HepG2 (cell line): Measurements from ENCODE around the gene GAS5.

ENCODE experiments used
- CENPT ChIP-seq: sonication (generic); formaldehyde crosslinking; IDR thresholded peaks from 2 replicates; pipeline ENCODE4 v1.8.0; 2022; ENCODE audit warnings: low read depth, mild to moderate bottlenecking, moderate library complexity, missing genetic modification reagents
- CREM ChIP-seq, 2 experiments: sonication (generic) in 1 of 2; formaldehyde crosslinking in 1 of 2; IDR thresholded peaks; 2 replicates each; pipeline versions ENCODE4 v1.4.0 to v1.6.1; 2016 to 2020; ENCODE audit warnings: antibody characterized with exemption in 1 of 2, mild to moderate bottlenecking in 1 of 2, missing genetic modification reagents in 1 of 2
- EZH2 ChIP-seq: conservative IDR thresholded peaks from 2 replicates; pipeline ENCODE4 v1.6.1; 2012; ENCODE audit warnings: mild to moderate bottlenecking, low read depth, low read length, moderate library complexity
- FOSL1 ChIP-seq: sonication (generic); formaldehyde crosslinking; IDR thresholded peaks from 2 replicates; pipeline ENCODE4 v1.9.0; 2021; ENCODE audit warnings: missing genetic modification reagents, borderline replicate concordance
- GATA4 ChIP-seq: sonication (generic); IDR thresholded peaks from 2 replicates; pipeline ENCODE4 v1.6.1; 2016; ENCODE audit warnings: antibody characterized with exemption, low read depth, borderline replicate concordance
- IRF1 ChIP-seq: sonication (generic); formaldehyde crosslinking; IDR thresholded peaks from 2 replicates; pipeline ENCODE4 v1.4.0; 2020; ENCODE audit warnings: low read depth, mild to moderate bottlenecking, missing genetic modification reagents
- KDM2A ChIP-seq: sonication (generic); formaldehyde crosslinking; IDR thresholded peaks from 2 replicates; pipeline ENCODE4 v1.4.0; 2020; ENCODE audit warnings: low read depth, missing genetic modification reagents, borderline replicate concordance
- PRDM10 ChIP-seq: sonication (generic); formaldehyde crosslinking; IDR thresholded peaks from 2 replicates; pipeline ENCODE4 v1.4.0; 2020; ENCODE audit warnings: low read depth, missing genetic modification reagents
- USF2 ChIP-seq, 2 experiments: sonication (generic) in 1 of 2; formaldehyde crosslinking in 1 of 2; IDR thresholded peaks; 2 replicates each; pipeline versions ENCODE4 v1.5.1 to v1.6.1; 2011 to 2020; ENCODE audit warnings: borderline replicate concordance in 1 of 2, low read depth in 1 of 2, low read length in 1 of 2, mild to moderate bottlenecking in 1 of 2, missing genetic modification reagents in 1 of 2, moderate library complexity in 1 of 2
- ZFP36 ChIP-seq: fragments of 150-350 bp; IDR thresholded peaks from 2 replicates; pipeline ENCODE4 v1.6.1; 2018; ENCODE audit warnings: borderline replicate concordance, low read length, low read depth; ENCODE audit not compliant: partially characterized antibody
- ZNF136 ChIP-seq: sonication (generic); formaldehyde crosslinking; IDR thresholded peaks from 2 replicates; pipeline ENCODE4 v1.8.1; 2022; ENCODE audit warnings: low read depth, mild to moderate bottlenecking, moderate library complexity, missing genetic modification reagents
- ZNF792 ChIP-seq: IDR thresholded peaks from 2 replicates; pipeline ENCODE4 v1.6.1; 2016
- TF ChIP-seq, protein P1 (sequence below): IDR thresholded peaks from 2 replicates; pipeline ENCODE4 v1.4.0; 2020; ENCODE audit warnings: mild to moderate bottlenecking, missing genetic modification reagents

- TF ChIP-seq ZFP36 = no peak
- TF ChIP-seq USF2 (IDR thresholded peaks at IDR 0.05; ENCODE audit: low read depth, low read length) = no peak
- no peak for TF ChIP-seq USF2 (CRISPR knock-in tag; IDR thresholded peaks at IDR 0.05; ENCODE audit: borderline replicate concordance)
- no peak for TF ChIP-seq IRF1
- no peak for TF ChIP-seq KDM2A (CRISPR knock-in tag)
- no peak for TF ChIP-seq ZNF792 (CRISPR knock-in tag)
- TF ChIP-seq EZH2 = no peak
- TF ChIP-seq CREM (IDR thresholded peaks at IDR 0.05) = no peak
- no peak for TF ChIP-seq CREM (CRISPR knock-in tag; IDR thresholded peaks at IDR 0.05)
- no peak for TF ChIP-seq ZNF136 (CRISPR knock-in tag)
- TF ChIP-seq PRDM10 (CRISPR knock-in tag) = no peak
- no peak for TF ChIP-seq GATA4
- TF ChIP-seq, protein P1, sequence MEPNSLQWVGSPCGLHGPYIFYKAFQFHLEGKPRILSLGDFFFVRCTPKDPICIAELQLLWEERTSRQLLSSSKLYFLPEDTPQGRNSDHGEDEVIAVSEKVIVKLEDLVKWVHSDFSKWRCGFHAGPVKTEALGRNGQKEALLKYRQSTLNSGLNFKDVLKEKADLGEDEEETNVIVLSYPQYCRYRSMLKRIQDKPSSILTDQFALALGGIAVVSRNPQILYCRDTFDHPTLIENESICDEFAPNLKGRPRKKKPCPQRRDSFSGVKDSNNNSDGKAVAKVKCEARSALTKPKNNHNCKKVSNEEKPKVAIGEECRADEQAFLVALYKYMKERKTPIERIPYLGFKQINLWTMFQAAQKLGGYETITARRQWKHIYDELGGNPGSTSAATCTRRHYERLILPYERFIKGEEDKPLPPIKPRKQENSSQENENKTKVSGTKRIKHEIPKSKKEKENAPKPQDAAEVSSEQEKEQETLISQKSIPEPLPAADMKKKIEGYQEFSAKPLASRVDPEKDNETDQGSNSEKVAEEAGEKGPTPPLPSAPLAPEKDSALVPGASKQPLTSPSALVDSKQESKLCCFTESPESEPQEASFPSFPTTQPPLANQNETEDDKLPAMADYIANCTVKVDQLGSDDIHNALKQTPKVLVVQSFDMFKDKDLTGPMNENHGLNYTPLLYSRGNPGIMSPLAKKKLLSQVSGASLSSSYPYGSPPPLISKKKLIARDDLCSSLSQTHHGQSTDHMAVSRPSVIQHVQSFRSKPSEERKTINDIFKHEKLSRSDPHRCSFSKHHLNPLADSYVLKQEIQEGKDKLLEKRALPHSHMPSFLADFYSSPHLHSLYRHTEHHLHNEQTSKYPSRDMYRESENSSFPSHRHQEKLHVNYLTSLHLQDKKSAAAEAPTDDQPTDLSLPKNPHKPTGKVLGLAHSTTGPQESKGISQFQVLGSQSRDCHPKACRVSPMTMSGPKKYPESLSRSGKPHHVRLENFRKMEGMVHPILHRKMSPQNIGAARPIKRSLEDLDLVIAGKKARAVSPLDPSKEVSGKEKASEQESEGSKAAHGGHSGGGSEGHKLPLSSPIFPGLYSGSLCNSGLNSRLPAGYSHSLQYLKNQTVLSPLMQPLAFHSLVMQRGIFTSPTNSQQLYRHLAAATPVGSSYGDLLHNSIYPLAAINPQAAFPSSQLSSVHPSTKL (CRISPR knock-in tag) = no peak
- TF ChIP-seq CENPT (CRISPR knock-in tag) = no peak
- TF ChIP-seq FOSL1 (CRISPR knock-in tag) = no peak
Observed at GRCh38 chr1:173856014-173856413, 11.8 kb downstream of the GAS5 start.
